Measurements from ENCODE around the gene TSTD1. TPM values are rescaled to one million over a fixed set of nuclear protein-coding genes. Genes with fewer than 3 reads are reported as not detected.

The TSTD1 gene
- total and polyA plus RNA-seq, 10 of the 15 experiments (the other 5 are each of a cell fraction or from before 2014, with no cell fraction given), result 33.3 to 145 (median 89.4) TPM

- TF ChIP-seq NKRF (conservative IDR thresholded peaks at IDR 0.05), result no peak
- TF ChIP-seq IRF4 (IDR thresholded peaks at IDR 0.05; ENCODE audit: low read depth, low read length), result no peak
- no peak for TF ChIP-seq EZH2 (IDR thresholded peaks at IDR 0.05; ENCODE audit: borderline replicate concordance, control insufficient read depth, low read depth, low read length)
- TF ChIP-seq SIN3A (IDR thresholded peaks at IDR 0.05; ENCODE audit: low read depth, low read length), result 0 out of 2 replicates have a peak, but pooled peaks have one; percentile 39
- TF ChIP-seq TARDBP (IDR thresholded peaks at IDR 0.05; ENCODE audit: borderline replicate concordance), result no peak
- peak; percentile 48 for TF ChIP-seq ATF2 (IDR thresholded peaks at IDR 0.05; ENCODE audit: low read length)
- TF ChIP-seq ZBTB40 (IDR thresholded peaks at IDR 0.05; ENCODE audit: borderline replicate concordance), result no peak
- TF ChIP-seq BACH1 (IDR thresholded peaks at IDR 0.05; ENCODE audit: borderline replicate concordance), result peak; percentile 28; the same call in 1 of the 2 replicates
- peak; percentile 81 for TF ChIP-seq RUNX3 (IDR thresholded peaks at IDR 0.05; ENCODE audit: low read length)
- TF ChIP-seq MAX (IDR thresholded peaks at IDR 0.05; ENCODE audit: low read depth, low read length), result no peak
- no peak for TF ChIP-seq CBX5 (IDR thresholded peaks at IDR 0.05; ENCODE audit: low read depth)
- TF ChIP-seq STAT1 (conservative IDR thresholded peaks at IDR 0.05), result no peak
- no peak for TF ChIP-seq REST (IDR thresholded peaks at IDR 0.05; ENCODE audit: low read depth, low read length)
- TF ChIP-seq RAD21 (IDR thresholded peaks at IDR 0.05; ENCODE audit: insufficient read depth, low read depth, low read length), result no peak
- no peak for TF ChIP-seq WRNIP1 (IDR thresholded peaks at IDR 0.05; ENCODE audit: borderline replicate concordance, low read depth, low read length)
- TF ChIP-seq FOS (IDR thresholded peaks at IDR 0.05; ENCODE audit: borderline replicate concordance, extremely low read depth, insufficient read length), result no peak
- no peak for TF ChIP-seq EGR1 (IDR thresholded peaks at IDR 0.05; ENCODE audit: borderline replicate concordance in 1 of 2, low read depth in 2 of 2, low read length in 2 of 2)
- no peak for TF ChIP-seq FOXK2 (IDR thresholded peaks at IDR 0.05)
- no peak for TF ChIP-seq TAF1 (IDR thresholded peaks at IDR 0.05; ENCODE audit: borderline replicate concordance, low read depth, low read length)
Measured at GRCh38 chr1:161046605-161047228, 8.0 kb upstream of the TSTD1 start (continued).
